OCI-M2 (cell line): ENCODE results near the gene ADAM23.

Experiments used
- DNase-seq: peaks from one replicate; lab custom pipeline; 2025; ENCODE audit not compliant: unreplicated experiment; lab: John Stamatoyannopoulos, UW

ADAM23 gene

GRCh38 chr2:206639636-206640035, 196.3 kb downstream of the ADAM23 start:
- no peak for DNase-seq

- no peak for DNase-seq
These were observed 197.9 kb downstream of the ADAM23 start for GRCh38 chr2:206641226-206641625.

GRCh38 chr2:206642075-206643025, 199.0 kb downstream of the ADAM23 start, which contains the start of gene FAM237A:
Gene FAM237A (plus strand): TSS chr2:206642487. CDS start chr2:206644237, 1,750 bp downstream.
- DNase-seq: no peak

GRCh38 chr2:206647985-206648384, 204.7 kb downstream of the ADAM23 start:
- DNase-seq: no peak

- no peak for DNase-seq
These were observed 213.8 kb downstream of the ADAM23 start for GRCh38 chr2:206657087-206657486.

GRCh38 chr2:206665251-206665650, 221.9 kb downstream of the ADAM23 start:
- DNase-seq: no peak
